ENCODE measurements around the gene MEDAG.

DNA sequence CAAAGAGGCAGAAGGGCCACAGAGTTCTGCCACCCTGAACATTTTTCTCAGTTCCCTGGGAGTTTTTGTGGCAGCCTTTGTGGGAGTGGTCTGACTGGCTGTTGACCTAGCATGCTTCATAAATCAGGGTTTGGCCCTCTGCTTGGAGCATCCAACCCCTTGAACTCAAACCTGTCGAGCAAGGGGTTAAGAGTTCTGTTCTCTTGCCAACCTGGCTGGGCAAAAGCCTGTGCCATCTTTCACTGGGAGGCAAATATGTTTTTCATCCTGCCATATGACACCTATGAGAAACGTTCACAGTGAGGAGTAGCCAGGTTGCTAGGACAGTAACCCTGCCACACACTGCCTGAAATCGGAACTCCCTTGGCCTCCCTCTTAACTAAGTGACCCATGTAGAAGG lies 18.6 kb downstream of the MEDAG start:
- TF ChIP-seq POLR2AphosphoS5 (IDR thresholded peaks at IDR 0.05) (no peak), EP300 (IDR thresholded peaks at IDR 0.05) (no peak), POLR2A (IDR thresholded peaks at IDR 0.05) (no peak)
- TF ChIP-seq, protein P1, sequence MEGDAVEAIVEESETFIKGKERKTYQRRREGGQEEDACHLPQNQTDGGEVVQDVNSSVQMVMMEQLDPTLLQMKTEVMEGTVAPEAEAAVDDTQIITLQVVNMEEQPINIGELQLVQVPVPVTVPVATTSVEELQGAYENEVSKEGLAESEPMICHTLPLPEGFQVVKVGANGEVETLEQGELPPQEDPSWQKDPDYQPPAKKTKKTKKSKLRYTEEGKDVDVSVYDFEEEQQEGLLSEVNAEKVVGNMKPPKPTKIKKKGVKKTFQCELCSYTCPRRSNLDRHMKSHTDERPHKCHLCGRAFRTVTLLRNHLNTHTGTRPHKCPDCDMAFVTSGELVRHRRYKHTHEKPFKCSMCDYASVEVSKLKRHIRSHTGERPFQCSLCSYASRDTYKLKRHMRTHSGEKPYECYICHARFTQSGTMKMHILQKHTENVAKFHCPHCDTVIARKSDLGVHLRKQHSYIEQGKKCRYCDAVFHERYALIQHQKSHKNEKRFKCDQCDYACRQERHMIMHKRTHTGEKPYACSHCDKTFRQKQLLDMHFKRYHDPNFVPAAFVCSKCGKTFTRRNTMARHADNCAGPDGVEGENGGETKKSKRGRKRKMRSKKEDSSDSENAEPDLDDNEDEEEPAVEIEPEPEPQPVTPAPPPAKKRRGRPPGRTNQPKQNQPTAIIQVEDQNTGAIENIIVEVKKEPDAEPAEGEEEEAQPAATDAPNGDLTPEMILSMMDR (IDR thresholded peaks at IDR 0.05) = no peak
